Endothelial cell of umbilical vein (primary cell): Measurements from ENCODE around the gene ANKRD13D. TPM values are rescaled to one million over a fixed set of nuclear protein-coding genes. Genes with fewer than 3 reads are reported as not detected.

Experiments
- BruUV-seq: library from RNA; stranded (reverse); fragments of 400-500 nt; replicated peaks from 2 replicates; lab custom pipeline; 2021; lab: Mats Ljungman, UMichigan
- CTCF ChIA-PET: fragments of 300-600, 350-600 bp; sonication (Branson Sonifier 250); formaldehyde crosslinking; loops from one replicate; lab custom pipeline; 2021; ENCODE audit warnings: antibody characterized with exemption, inconsistent platforms; lab: Charles Lee
- POLR2A ChIA-PET: fragments of 300-600, 350-600 bp; sonication (Branson Sonifier 250); formaldehyde crosslinking; loops from one replicate; lab custom pipeline; 2021; ENCODE audit warnings: antibody characterized with exemption, inconsistent platforms; lab: Charles Lee
- DNase-seq: peaks from one replicate; pipeline ENCODE4 v3.0.0-alpha.2; 2011; ENCODE audit warnings: low read depth, low spot score
- FAIRE-seq: peaks from 2 replicates; lab custom pipeline; 2011; peaks lifted over from hg19 to GRCh38; lab: Jason Lieb, UNC
- H2AFZ ChIP-seq: 2 replicates; pipeline ENCODE4 v1.6.0; 2012; ENCODE audit warnings: low read depth, low read length, control low read depth, inconsistent platforms
- H3K27ac ChIP-seq: 2 replicates; pipeline ENCODE4 v1.5.1; 2011; ENCODE audit warnings: low read depth, mild to moderate bottlenecking, control low read depth, low read length, moderate library complexity; ENCODE audit not compliant: insufficient read depth
- H3K27me3 ChIP-seq, 2 experiments: 2 replicates each; pipeline versions ENCODE4 v1.6.0 to v1.6.1; 2011; ENCODE audit warnings: low read length in 2 of 2, mixed read lengths in 1 of 2; ENCODE audit not compliant: control insufficient read depth in 2 of 2, insufficient read depth in 2 of 2
- H3K36me3 ChIP-seq, 2 experiments: 2 replicates in 1 of 2; 3 replicates in 1 of 2; pipeline ENCODE4 v1.5.1; 2011; ENCODE audit warnings: low read length in 2 of 2, mild to moderate bottlenecking in 1 of 2, moderate library complexity in 1 of 2; ENCODE audit not compliant: control insufficient read depth in 2 of 2, insufficient read depth in 2 of 2; ENCODE audit errors: extremely low read depth in 1 of 2
- H3K4me1 ChIP-seq: 3 replicates; pipeline ENCODE4 v1.5.1; 2011; ENCODE audit warnings: mild to moderate bottlenecking, low read length; ENCODE audit not compliant: control insufficient read depth, insufficient read depth; ENCODE audit errors: extremely low read depth
- H3K4me2 ChIP-seq: 2 replicates; pipeline ENCODE4 v1.6.1; 2011; ENCODE audit warnings: low read length, control low read depth, mixed read lengths; ENCODE audit not compliant: insufficient read depth
- H3K4me3 ChIP-seq, 3 experiments: fragments of 200-600 bp in 1 of 3; sonication (generic), shearing (Covaris generic) in 1 of 3; replicated peaks in 1 of 3; 2 replicates each; pipeline ENCODE4 v1.5.1; 2011 to 2016; ENCODE audit warnings: control low read depth in 3 of 3, low read length in 3 of 3, mild to moderate bottlenecking in 2 of 3, inconsistent platforms in 1 of 3, low read depth in 1 of 3, moderate library complexity in 1 of 3; ENCODE audit not compliant: insufficient read depth in 1 of 3
- H3K79me2 ChIP-seq: 2 replicates; pipeline ENCODE4 v1.6.0; 2012; ENCODE audit warnings: low read length, inconsistent platforms; ENCODE audit not compliant: control insufficient read depth, insufficient read depth
- H3K9ac ChIP-seq: replicated peaks from 2 replicates; pipeline ENCODE3; 2011; ENCODE audit warnings: low read length, control low read depth; ENCODE audit not compliant: insufficient read depth; ENCODE audit errors: extremely low read depth
- H3K9me1 ChIP-seq: replicated peaks from 3 replicates; pipeline ENCODE4 v1.6.0; 2011; ENCODE audit warnings: mild to moderate bottlenecking, low read length; ENCODE audit not compliant: control insufficient read depth, insufficient read depth; ENCODE audit errors: extremely low read depth
- H3K9me3 ChIP-seq: replicated peaks from 2 replicates; pipeline ENCODE4 v1.5.1; 2012; ENCODE audit warnings: low read length, inconsistent platforms; ENCODE audit not compliant: control insufficient read depth, insufficient read depth
- H4K20me1 ChIP-seq: replicated peaks from 2 replicates; pipeline ENCODE3; 2011; ENCODE audit warnings: mild to moderate bottlenecking, low read length; ENCODE audit not compliant: control insufficient read depth, insufficient read depth; ENCODE audit errors: extremely low read depth
- EZH2 ChIP-seq: IDR thresholded peaks from 2 replicates; pipeline ENCODE4 v1.6.1; 2012; ENCODE audit warnings: borderline replicate concordance, low read depth, mild to moderate bottlenecking, moderate library complexity, low read length, inconsistent platforms; ENCODE audit not compliant: severe bottlenecking
- GATA2 ChIP-seq: IDR thresholded peaks from 2 replicates; pipeline ENCODE4 v1.7.0; 2011; ENCODE audit warnings: low read depth, mild to moderate bottlenecking, moderate library complexity, mixed read lengths, low read length; ENCODE audit not compliant: insufficient read length, insufficient read depth
- JUN ChIP-seq: IDR thresholded peaks from 2 replicates; pipeline ENCODE4 v1.6.1; 2011; ENCODE audit warnings: borderline replicate concordance, low read depth; ENCODE audit not compliant: insufficient read length, insufficient read depth
- MYC ChIP-seq: IDR thresholded peaks from one replicate; pipeline ENCODE4 v1.6.1; 2011; ENCODE audit warnings: mild to moderate bottlenecking, low read depth, low read length
- POLR2A ChIP-seq: IDR thresholded peaks from 2 replicates; pipeline ENCODE4 v1.6.1; 2012; ENCODE audit warnings: low read depth, mild to moderate bottlenecking, control low read depth, low read length
- POLR2AphosphoS5 ChIP-seq: IDR thresholded peaks from 2 replicates; pipeline ENCODE4 v1.6.1; 2012; ENCODE audit warnings: low read depth, mild to moderate bottlenecking, control low read depth, low read length, moderate library complexity; ENCODE audit not compliant: insufficient read depth
- dilution Hi-C: fragments of 300-500 bp; cut with MboI; formaldehyde crosslinking; loops from one replicate; pipeline ENCODE4 v1.15.0; 2019; ENCODE audit warnings: low sequenced_read_pairs; ENCODE audit not compliant: extremely low pct_ligation_motif_present
- intact Hi-C: fragments of 100-400 bp; cut with micrococcal nuclease; formaldehyde crosslinking; loops from one replicate; pipeline ENCODE4 v1.10.0; 2022
- polyA plus RNA-seq, 4 experiments: library from polyadenylated mRNA; depleted of rRNA in 3 of 4; stranded (reverse) in 3 of 4; unstranded in 1 of 4; fragments of >200 nt; gene quantifications; 2 replicates each; pipeline versions ENCODE4 v1.2.1 to v1.2.3, GENCODE V29; 2011 to 2012; ENCODE audit warnings: missing spikeins in 1 of 4
- total RNA-seq: library from RNA; stranded (reverse); gene quantifications from 2 replicates; pipeline ENCODE4 v1.2.3, GENCODE V29; 2021
- TF ChIP-seq, protein P1 (sequence below), 2 donors: IDR thresholded peaks; 1 replicate in 1 of 2; 2 replicates in 1 of 2; pipeline ENCODE4 v1.5.1; 2011; ENCODE audit warnings: low read length in 2 of 2, mild to moderate bottlenecking in 2 of 2, moderate library complexity in 2 of 2, control low read depth in 1 of 2, inconsistent platforms in 1 of 2, low read depth in 1 of 2; ENCODE audit not compliant: insufficient read depth in 1 of 2; ENCODE audit errors: extremely low read depth in 1 of 2
- TF ChIP-seq, protein P2 (sequence below): IDR thresholded peaks from 2 replicates; pipeline ENCODE4 v1.6.1; 2011; ENCODE audit not compliant: insufficient read depth, insufficient read length

The ANKRD13D gene
- total and polyA plus RNA-seq, 2 donors (not counting 3 experiments of a cell fraction or from before 2014, with no cell fraction given) = 43.5 to 57.5 TPM

DNA sequence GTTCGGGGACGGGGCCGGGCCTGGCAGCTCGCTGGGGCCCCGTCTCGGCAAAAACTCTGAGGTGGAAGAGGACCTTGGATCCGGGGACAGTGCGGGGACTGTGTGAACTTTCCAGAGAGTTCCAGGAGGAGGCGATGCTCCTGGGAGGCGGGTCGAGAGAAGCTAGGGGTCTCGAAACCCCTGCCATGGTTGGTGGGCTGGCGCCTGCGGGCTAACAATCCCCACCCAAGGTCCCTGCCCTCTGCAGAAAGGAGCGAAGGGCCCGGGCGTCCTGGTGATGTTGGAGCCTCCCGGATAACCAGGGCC is 27.5 kb upstream of the ANKRD13D start:
- dilution Hi-C loops = no loop called here
- CTCF ChIA-PET = interaction anchor here (0.7 to 4.9 kb wide), 28 partner anchors 8 to 207 kb away, joined by 3 to 151 read pairs (median 6); partner anchors contain the start of genes ANKRD13D and CLCF1
- no peaks in the 10 kb centered on the region for H3K9me1 ChIP-seq
- peak overlapping the region; percentile 44 for H3K4me2 ChIP-seq
- no peaks in the 10 kb centered on the region for H4K20me1 ChIP-seq
- no peaks in the 10 kb centered on the region for H3K9me3 ChIP-seq
- no peak overlapping the region for H3K9ac ChIP-seq
- H3K27me3 ChIP-seq = no peaks in the 10 kb centered on the region
- peak overlapping the region in 1 of 3 experiments; percentile 11 for H3K4me3 ChIP-seq
- no TSS peak for BruUV-seq
- POLR2A ChIA-PET = interaction anchor here (0.6 to 1.3 kb wide), 3 partner anchors 9 to 58 kb away, joined by 3 to 6 read pairs (median 4); no protein-coding TSS in a partner anchor
- intact Hi-C loops = loop anchor here (10.0 kb wide), 1 partner anchor 243 kb away; the partner anchor contains the start of genes CDK2AP2 and PITPNM1
- FAIRE-seq (no peak), DNase-seq (no peak)
- no peaks in the 10 kb centered on the region for H3K79me2 ChIP-seq
- no peak for TF ChIP-seq EZH2
- TF ChIP-seq, protein P1, sequence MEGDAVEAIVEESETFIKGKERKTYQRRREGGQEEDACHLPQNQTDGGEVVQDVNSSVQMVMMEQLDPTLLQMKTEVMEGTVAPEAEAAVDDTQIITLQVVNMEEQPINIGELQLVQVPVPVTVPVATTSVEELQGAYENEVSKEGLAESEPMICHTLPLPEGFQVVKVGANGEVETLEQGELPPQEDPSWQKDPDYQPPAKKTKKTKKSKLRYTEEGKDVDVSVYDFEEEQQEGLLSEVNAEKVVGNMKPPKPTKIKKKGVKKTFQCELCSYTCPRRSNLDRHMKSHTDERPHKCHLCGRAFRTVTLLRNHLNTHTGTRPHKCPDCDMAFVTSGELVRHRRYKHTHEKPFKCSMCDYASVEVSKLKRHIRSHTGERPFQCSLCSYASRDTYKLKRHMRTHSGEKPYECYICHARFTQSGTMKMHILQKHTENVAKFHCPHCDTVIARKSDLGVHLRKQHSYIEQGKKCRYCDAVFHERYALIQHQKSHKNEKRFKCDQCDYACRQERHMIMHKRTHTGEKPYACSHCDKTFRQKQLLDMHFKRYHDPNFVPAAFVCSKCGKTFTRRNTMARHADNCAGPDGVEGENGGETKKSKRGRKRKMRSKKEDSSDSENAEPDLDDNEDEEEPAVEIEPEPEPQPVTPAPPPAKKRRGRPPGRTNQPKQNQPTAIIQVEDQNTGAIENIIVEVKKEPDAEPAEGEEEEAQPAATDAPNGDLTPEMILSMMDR (IDR thresholded peaks at IDR 0.05; ENCODE audit: extremely low read depth in 1 of 2, insufficient read depth in 1 of 2, low read depth in 1 of 2, low read length in 2 of 2) = peak; percentile 14 to 42
- H2AFZ ChIP-seq = peak overlapping the region; percentile 63
- no peak overlapping the region for H3K27ac ChIP-seq
- H3K36me3 ChIP-seq = peaks cover 0 to 2% of the 10 kb centered on the region in 2 experiments
- peaks cover 6% of the 10 kb centered on the region for H3K4me1 ChIP-seq

DNA sequence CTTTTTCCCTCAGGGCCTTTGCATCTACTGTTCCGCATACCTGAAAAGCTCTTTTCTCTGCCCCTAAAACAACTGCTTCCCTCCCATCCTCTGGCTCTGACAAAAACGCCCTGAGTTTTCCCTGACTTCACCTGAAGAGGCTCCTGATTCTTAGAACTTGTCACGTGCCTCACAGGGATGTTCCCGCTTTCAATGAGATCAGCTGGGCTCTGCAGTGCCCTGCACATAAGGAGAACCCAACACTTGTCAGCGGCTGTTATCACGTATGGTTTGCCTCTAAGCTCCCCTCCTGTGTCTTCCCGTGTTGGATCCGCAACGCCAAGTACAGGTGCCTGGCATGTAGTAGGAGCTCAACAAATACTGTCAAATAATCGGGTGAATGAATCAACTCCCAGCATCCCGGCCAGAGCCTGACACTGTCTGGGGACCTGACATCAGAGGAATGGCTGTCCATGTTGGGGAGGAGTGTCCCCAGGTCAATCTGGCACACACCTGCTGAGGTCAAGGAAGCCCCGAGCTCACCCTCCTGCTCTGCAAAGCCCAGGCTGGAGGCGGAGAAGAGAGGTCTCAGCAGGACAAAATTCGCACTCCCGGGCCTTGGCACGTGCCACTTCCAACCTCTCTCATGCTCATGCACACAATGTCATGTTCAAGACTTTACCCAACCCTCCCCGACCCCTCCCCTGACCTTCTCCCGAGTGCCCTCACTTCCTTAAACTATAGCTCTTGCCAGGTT is 27.0 kb upstream of the ANKRD13D start:
- CTCF ChIA-PET = interaction anchor here (0.9 to 4.9 kb wide), 30 partner anchors 8 to 207 kb away, joined by 3 to 151 read pairs (median 6); partner anchors contain the start of genes ANKRD13D, CLCF1 and SSH3
- no peak for DNase-seq
- no TSS peak for BruUV-seq
- H3K9ac ChIP-seq = no peak overlapping the region
- no peak overlapping the region for H3K27ac ChIP-seq
- H3K4me1 ChIP-seq = peaks cover 6% of the 10 kb centered on the region
- H3K36me3 ChIP-seq = no peaks in the 10 kb centered on the region
- intact Hi-C loops = loop anchor here (1.0 to 10.0 kb wide), 6 partner anchors 22 to 243 kb away; partner anchors contain the start of genes CDK2AP2 and PITPNM1
- H2AFZ ChIP-seq = no peak overlapping the region
- no peak overlapping the region for H3K4me3 ChIP-seq
- dilution Hi-C loops = no loop called here
- POLR2A ChIA-PET = interaction anchor here (1.1 to 1.3 kb wide), 2 partner anchors 9 to 23 kb away, joined by 3 to 6 read pairs; no protein-coding TSS in a partner anchor
- peaks cover 4% of the 10 kb centered on the region for H3K79me2 ChIP-seq
- H3K9me3 ChIP-seq = no peaks in the 10 kb centered on the region
- H4K20me1 ChIP-seq = no peaks in the 10 kb centered on the region
- TF ChIP-seq, protein P2, sequence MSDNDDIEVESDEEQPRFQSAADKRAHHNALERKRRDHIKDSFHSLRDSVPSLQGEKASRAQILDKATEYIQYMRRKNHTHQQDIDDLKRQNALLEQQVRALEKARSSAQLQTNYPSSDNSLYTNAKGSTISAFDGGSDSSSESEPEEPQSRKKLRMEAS = no peak
- TF ChIP-seq, protein P1 (IDR thresholded peaks at IDR 0.05; ENCODE audit: extremely low read depth in 1 of 2, insufficient read depth in 1 of 2, low read depth in 1 of 2, low read length in 2 of 2) = no peak
- TF ChIP-seq MYC (no peak), EZH2 (no peak), POLR2AphosphoS5 (no peak), GATA2 (no peak), POLR2A (no peak), JUN (no peak)
- H3K9me1 ChIP-seq = no peaks in the 10 kb centered on the region
- FAIRE-seq = no peak
- H3K4me2 ChIP-seq = no peak overlapping the region
- no peaks in the 10 kb centered on the region for H3K27me3 ChIP-seq
